ENCODE measurements around the gene CNP.
"Not testable (repeated sequence)": the region's sequence is repeated elsewhere in the genome, so short reads cannot be mapped to it uniquely, and the experiment has no call there.

The CNP gene

DNA sequence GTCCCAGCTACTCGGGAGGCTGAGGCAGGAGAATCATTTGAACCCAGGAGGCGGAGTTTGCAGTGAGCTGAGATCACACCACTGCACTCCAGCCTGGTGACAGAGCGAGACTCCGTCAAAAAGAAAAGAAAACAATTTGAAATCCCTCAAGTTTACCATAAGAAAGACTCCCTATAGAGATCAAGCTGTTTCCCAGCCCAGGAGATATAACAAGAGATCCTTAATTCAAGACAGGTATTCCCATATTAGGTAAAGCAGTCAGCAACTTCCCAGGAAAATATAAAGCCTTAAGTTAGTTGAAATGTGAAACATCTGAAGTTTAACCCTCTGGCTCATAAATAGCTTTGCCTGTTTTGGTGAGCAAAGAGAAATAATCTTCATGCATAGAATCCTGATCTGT lies 45.8 kb downstream of the CNP start:
- H3K9ac ChIP-seq (ENCODE audit: low read length); H3K36me3 ChIP-seq (ENCODE audit: control insufficient read depth, insufficient read depth, low read length, severe bottlenecking); H3K27me3 ChIP-seq (replicated peaks; ENCODE audit: control insufficient read depth, insufficient read depth, low read length); H3K4me3 ChIP-seq (ENCODE audit: low read length); DNase-seq (ENCODE audit: low read depth); H3K9me3 ChIP-seq (ENCODE audit: control insufficient read depth, low read length): not testable (repeated sequence)
- H3K4me1 ChIP-seq (ENCODE audit: control insufficient read depth, insufficient read depth, low read length), result peaks cover 60% of the 10 kb centered on the region

DNA sequence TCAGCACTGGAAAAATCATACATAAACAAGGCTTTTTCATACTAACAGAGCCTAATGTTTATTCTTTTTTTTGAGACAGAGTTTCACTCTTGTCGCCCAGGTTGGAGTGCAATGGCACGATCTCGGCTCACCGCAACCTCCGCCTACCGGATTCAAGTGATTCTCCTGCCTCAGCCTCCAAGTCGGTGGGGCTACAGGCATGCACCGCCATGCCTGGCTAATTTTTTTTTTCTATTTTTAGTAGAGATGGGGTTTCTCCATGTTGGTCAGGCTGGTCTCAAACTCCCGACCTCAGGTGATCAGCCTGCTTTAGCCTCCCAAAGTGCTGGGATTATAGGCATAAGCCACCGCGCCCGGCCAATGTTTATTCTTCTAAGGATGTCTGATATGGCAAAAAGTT lies 47.1 kb downstream of the CNP start:
- not testable (repeated sequence) for H3K27me3 ChIP-seq (replicated peaks; ENCODE audit: control insufficient read depth, insufficient read depth, low read length); H3K9me3 ChIP-seq (ENCODE audit: control insufficient read depth, low read length); H3K36me3 ChIP-seq (ENCODE audit: control insufficient read depth, insufficient read depth, low read length, severe bottlenecking); DNase-seq (ENCODE audit: low read depth); H3K4me3 ChIP-seq (ENCODE audit: low read length)
- Histone ChIP-seq H3K9ac (ENCODE audit: low read length) (peak overlapping the region; percentile 41), H3K4me1 (ENCODE audit: control insufficient read depth, insufficient read depth, low read length) (peaks cover 58% of the 10 kb centered on the region)

DNA sequence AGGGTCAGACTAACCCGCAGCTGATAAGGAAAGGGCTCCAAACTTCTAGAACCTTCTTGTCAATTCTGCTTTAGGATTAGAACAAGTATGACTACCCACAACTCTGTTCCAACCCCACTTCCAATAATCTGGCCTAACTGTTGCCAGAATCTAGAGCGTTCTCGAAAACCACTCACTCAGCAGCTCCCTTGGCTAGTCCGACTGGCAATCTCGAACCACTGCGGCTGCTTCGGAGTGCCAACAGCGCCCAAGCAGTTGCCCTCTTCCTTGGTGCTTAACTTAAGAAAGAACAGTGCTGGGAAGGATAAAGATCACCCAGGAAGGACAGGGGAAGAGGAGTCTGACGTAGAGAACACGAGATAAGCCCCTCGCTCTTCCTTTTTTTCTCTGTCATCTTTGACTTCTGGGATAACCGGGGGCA lies 49.8 kb downstream of the CNP start:
- peak; percentile 50 for DNase-seq (ENCODE audit: low read depth)
- Histone ChIP-seq H3K4me1 (ENCODE audit: control insufficient read depth, insufficient read depth, low read length) (peaks cover 41% of the 10 kb centered on the region), H3K9ac (ENCODE audit: low read length) (peak overlapping the region; percentile 100), H3K4me3 (ENCODE audit: low read length) (peak overlapping the region; percentile 99), H3K27me3 (replicated peaks; ENCODE audit: control insufficient read depth, insufficient read depth, low read length) (no peaks in the 10 kb centered on the region), H3K9me3 (ENCODE audit: control insufficient read depth, low read length) (no peaks in the 10 kb centered on the region), H3K36me3 (ENCODE audit: control insufficient read depth, insufficient read depth, low read length, severe bottlenecking) (no peaks in the 10 kb centered on the region)

DNA sequence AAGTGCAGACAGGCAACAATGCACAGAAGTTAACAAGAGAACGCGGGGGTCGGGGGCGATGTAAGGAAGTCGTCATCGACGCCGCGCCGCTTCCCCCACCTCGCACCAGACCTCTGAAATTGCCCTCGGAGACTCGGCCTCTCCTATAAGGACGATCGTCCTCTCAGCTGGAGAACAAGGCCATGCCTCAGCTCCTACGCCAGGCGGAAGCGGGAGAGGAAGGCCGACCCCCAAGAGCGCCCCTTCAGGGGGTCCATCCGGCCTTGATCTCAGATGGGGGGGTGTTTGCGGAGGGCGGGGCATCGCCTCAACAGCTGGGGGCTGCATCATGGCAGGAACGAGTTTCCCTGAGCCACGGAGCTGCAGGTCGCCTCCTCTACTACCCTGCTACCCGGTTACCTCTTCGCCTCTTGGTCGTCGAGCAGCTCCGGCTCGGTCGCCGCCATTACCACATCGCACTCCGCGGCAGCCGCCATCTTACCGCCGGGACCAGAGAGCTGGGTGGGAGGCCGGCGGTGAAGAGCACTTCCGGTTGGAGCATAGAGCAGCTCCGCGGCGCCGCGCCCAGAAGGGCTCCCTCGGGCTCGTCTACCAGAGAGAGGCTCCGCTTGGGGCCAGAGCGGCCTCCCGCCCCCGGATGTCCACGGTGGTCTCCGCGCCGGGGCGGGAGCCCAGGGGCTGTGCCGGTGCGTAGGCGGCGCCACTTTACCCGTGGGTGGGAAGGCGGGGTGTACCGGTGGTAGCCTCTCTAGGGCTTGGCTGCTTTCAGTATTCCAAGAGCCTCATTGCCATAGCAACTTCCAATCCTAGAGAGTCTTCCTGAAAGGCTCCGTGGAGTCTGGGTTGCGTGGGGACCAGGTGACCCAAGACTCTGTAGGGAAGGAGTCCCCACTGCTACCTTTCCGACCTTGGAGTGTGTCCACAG lies 50.6 kb downstream of the CNP start, which contains the start of gene DNAJC7:
Gene DNAJC7 (minus strand): TSS at position 499 of the 925 bp plus-strand sequence. CDS start 23 bp downstream, at position 476.
- H3K27me3 ChIP-seq (replicated peaks; ENCODE audit: control insufficient read depth, insufficient read depth, low read length), result no peaks in the 10 kb centered on the region
- peak; percentile 95 for DNase-seq (ENCODE audit: low read depth)
- no peaks in the 10 kb centered on the region for H3K9me3 ChIP-seq (ENCODE audit: control insufficient read depth, low read length)
- peaks cover 5% of the 10 kb centered on the region for H3K36me3 ChIP-seq (ENCODE audit: control insufficient read depth, insufficient read depth, low read length, severe bottlenecking)
- H3K4me1 ChIP-seq (ENCODE audit: control insufficient read depth, insufficient read depth, low read length), result peaks cover 35% of the 10 kb centered on the region
- H3K4me3 ChIP-seq (ENCODE audit: low read length), result peak within 1 kb of the TSS; percentile 99
- peak within 1 kb of the TSS; percentile 100 for H3K9ac ChIP-seq (ENCODE audit: low read length)

DNA sequence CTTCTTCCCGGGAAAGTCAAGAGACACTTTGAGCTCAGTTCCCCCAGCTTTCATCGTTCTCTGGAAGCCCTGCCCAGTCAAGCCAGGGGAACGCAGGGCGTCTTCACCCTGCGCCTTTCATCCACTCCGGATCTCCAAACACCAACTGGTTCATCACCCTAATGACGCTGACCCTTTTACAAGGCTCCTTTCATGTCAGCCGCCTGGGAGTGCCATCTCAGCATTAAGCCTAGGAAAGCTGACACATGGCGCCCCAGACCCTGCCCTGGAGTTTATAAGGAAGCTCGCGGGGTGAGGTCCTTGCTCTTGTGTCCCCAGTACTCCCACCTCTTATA lies 51.2 kb downstream of the CNP start:
- Histone ChIP-seq H3K4me1 (ENCODE audit: control insufficient read depth, insufficient read depth, low read length) (peaks cover 30% of the 10 kb centered on the region), H3K27me3 (replicated peaks; ENCODE audit: control insufficient read depth, insufficient read depth, low read length) (no peaks in the 10 kb centered on the region), H3K9ac (ENCODE audit: low read length) (peak overlapping the region; percentile 100), H3K9me3 (ENCODE audit: control insufficient read depth, low read length) (no peaks in the 10 kb centered on the region), H3K4me3 (ENCODE audit: low read length) (peak overlapping the region; percentile 99), H3K36me3 (ENCODE audit: control insufficient read depth, insufficient read depth, low read length, severe bottlenecking) (peaks cover 11% of the 10 kb centered on the region)
- no peak for DNase-seq (ENCODE audit: low read depth)

DNA sequence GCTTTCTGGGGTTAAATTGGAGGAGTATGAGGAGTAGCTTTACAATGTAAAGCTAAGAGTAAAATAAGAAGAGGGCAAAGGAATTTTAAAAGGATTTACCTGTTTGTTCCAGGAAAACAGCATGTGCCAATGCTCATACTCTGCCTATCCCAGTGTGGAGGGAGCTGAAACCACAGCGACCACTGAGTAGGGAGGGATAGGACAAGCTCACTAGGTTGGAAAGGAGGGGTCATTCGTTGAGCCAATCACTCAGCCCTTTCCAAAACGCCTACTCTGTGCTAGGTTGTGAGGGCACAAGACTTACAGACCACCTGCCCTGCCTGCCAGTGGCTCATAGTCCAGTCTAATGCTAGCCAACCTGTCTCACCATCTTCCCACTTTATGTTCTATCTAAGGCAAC lies 51.7 kb downstream of the CNP start:
- Histone ChIP-seq H3K4me1 (ENCODE audit: control insufficient read depth, insufficient read depth, low read length) (peaks cover 24% of the 10 kb centered on the region), H3K9ac (ENCODE audit: low read length) (peak overlapping the region; percentile 100), H3K36me3 (ENCODE audit: control insufficient read depth, insufficient read depth, low read length, severe bottlenecking) (peaks cover 15% of the 10 kb centered on the region), H3K9me3 (ENCODE audit: control insufficient read depth, low read length) (no peaks in the 10 kb centered on the region), H3K4me3 (ENCODE audit: low read length) (peak overlapping the region; percentile 99), H3K27me3 (replicated peaks; ENCODE audit: control insufficient read depth, insufficient read depth, low read length) (no peaks in the 10 kb centered on the region)
- DNase-seq (ENCODE audit: low read depth), result no peak

DNA sequence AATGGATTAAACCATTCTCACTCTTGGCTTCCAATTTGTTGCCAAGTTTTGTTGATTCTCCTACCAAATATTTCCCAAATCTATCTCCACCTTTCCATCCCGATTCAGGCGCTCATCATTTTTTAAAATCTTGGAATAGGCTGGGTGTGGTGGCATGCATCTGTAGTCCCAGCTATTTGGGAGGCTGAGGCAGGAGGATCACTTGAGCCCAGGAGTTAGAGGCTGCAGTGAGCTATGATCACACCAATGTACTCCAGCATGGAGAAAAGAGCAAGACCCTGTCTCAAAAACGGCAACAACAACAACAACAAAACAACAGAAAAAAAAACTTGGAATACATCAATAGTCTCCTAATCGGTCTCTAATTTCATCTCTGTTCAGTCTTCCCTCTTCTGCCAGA lies 52.4 kb downstream of the CNP start:
- Histone ChIP-seq H3K4me1 (ENCODE audit: control insufficient read depth, insufficient read depth, low read length) (peaks cover 26% of the 10 kb centered on the region), H3K27me3 (replicated peaks; ENCODE audit: control insufficient read depth, insufficient read depth, low read length) (no peaks in the 10 kb centered on the region), H3K36me3 (ENCODE audit: control insufficient read depth, insufficient read depth, low read length, severe bottlenecking) (peaks cover 21% of the 10 kb centered on the region)

DNA sequence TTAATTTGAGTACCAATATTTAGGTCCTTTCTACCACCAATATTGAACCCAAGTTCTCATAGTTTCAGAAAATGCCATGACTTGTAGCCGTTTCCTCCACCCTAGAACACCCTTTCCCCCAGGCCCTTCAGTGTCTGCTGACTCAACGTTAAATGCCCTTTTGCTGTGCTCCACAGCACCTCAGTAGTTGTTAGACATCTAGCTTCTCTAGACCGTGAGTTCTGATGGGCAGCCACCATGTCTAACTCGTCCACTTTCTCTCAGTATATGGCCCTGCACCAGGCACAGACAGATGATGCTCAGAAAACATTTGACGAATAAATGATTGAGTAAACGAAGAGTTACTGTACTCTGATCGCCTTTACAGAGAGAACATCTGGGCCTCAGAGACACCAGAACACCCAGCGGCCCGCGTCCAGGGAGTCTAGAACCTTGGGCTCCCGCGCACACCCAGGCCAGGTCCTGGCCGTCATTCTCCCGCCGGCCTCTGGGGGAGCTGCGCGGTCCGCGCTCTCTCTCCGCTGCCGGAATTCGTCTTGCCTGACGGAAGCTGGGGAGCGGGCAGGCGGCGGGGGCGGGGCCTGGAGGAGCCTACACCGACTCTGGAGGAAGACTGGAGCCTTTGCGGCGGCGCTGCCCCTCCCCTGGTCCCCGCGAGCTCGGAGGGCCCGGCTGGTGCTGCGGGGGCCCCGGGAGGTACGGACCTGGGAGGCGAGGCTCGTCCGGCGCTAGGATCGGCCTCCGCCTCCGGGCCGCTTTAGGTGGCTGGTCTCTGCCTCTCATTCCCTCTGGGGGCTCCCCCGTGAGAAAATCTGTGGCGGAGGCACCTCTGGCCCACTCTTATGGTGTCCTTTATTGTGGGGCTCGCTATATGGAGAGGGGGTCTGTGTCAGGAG lies 53.2 kb downstream of the CNP start, which contains the start of gene NKIRAS2:
Gene NKIRAS2 (plus strand): TSS at position 582 of the 896 bp plus-strand sequence. CDS start 1,488 bp downstream, outside the sequence.
- Histone ChIP-seq H3K9me3 (ENCODE audit: control insufficient read depth, low read length) (no peaks in the 10 kb centered on the region), H3K27me3 (replicated peaks; ENCODE audit: control insufficient read depth, insufficient read depth, low read length) (no peaks in the 10 kb centered on the region), H3K36me3 (ENCODE audit: control insufficient read depth, insufficient read depth, low read length, severe bottlenecking) (peaks cover 23% of the 10 kb centered on the region), H3K9ac (ENCODE audit: low read length) (peak within 1 kb of the TSS; percentile 98), H3K4me1 (ENCODE audit: control insufficient read depth, insufficient read depth, low read length) (peaks cover 33% of the 10 kb centered on the region), H3K4me3 (ENCODE audit: low read length) (peak within 1 kb of the TSS; percentile 98)
- peak; percentile 98 for DNase-seq (ENCODE audit: low read depth)

More for the DNA sequence above, 52.4 kb downstream of the CNP start:
- H3K9ac ChIP-seq (ENCODE audit: low read length), result no peak overlapping the region
- no peaks in the 10 kb centered on the region for H3K9me3 ChIP-seq (ENCODE audit: control insufficient read depth, low read length)
- H3K4me3 ChIP-seq (ENCODE audit: low read length), result no peak overlapping the region
- DNase-seq (ENCODE audit: low read depth), result no peak

DNA sequence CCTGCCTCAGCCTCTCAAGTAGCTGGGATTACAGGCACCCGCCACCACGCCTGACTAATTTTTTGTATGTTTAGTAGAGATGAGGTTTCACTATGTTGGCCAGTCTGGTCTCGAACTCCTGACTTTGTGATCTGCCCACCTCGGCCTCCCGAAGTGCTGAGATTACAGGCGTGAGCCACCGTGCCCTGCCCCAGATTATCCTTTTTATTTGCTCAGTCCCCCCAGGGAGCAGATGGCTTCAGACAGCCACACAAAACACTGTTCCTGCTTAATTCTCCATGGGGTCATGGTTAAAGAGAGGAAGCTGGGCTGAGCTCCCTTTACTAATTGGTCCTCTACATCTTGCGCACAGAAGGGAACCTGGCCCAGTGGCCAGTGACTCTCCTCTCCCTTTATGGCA lies 54.2 kb downstream of the CNP start:
- Histone ChIP-seq H3K4me3 (ENCODE audit: low read length) (peak overlapping the region; percentile 98), H3K9ac (ENCODE audit: low read length) (peak overlapping the region; percentile 98), H3K36me3 (ENCODE audit: control insufficient read depth, insufficient read depth, low read length, severe bottlenecking) (peaks cover 23% of the 10 kb centered on the region), H3K4me1 (ENCODE audit: control insufficient read depth, insufficient read depth, low read length) (peaks cover 34% of the 10 kb centered on the region)
- DNase-seq (ENCODE audit: low read depth); H3K9me3 ChIP-seq (ENCODE audit: control insufficient read depth, low read length); H3K27me3 ChIP-seq (replicated peaks; ENCODE audit: control insufficient read depth, insufficient read depth, low read length): not testable (repeated sequence)

DNA sequence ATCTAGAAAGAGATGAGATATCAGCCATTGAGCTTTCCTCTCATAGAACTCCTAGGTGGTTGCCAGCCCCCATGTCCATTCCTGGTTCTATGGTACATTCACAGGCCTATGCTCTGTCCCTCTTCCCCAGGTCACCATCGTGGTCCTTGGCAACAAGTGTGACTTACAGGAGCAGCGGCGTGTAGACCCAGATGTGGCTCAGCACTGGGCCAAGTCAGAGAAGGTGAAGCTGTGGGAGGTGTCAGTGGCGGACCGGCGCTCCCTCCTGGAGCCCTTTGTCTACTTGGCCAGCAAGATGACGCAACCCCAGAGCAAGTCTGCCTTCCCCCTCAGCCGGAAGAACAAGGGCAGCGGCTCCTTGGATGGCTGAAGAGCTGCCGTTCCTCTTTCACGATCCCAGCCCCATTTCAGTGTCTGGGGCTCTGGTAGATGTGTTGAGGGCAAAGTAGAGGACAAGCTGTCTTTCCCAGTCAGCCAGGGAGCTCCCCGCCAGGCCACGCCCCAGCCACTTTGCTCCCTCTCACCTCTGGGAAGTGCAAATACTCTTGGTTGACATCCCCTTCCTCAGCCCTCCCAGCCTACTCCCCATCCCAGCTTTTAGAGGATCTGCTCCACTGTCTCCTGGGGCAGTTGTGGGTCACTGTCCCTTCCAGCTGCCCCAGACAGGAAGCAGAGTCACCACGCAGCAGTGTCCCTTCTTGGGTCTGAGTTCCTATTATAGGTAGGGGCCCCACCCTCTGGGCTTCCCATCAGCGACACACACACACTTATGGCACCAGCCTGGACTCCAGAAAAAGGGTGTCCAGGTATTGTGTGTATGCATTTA lies 57.1 kb downstream of the CNP start:
- no peak for DNase-seq (ENCODE audit: low read depth)
- peaks cover 44% of the 10 kb centered on the region for H3K4me1 ChIP-seq (ENCODE audit: control insufficient read depth, insufficient read depth, low read length)
- peak overlapping the region; percentile 32 for H3K9ac ChIP-seq (ENCODE audit: low read length)
- H3K36me3 ChIP-seq (ENCODE audit: control insufficient read depth, insufficient read depth, low read length, severe bottlenecking), result peaks cover 23% of the 10 kb centered on the region
- peaks cover 7% of the 10 kb centered on the region for H3K27me3 ChIP-seq (replicated peaks; ENCODE audit: control insufficient read depth, insufficient read depth, low read length)
- no peaks in the 10 kb centered on the region for H3K9me3 ChIP-seq (ENCODE audit: control insufficient read depth, low read length)
- H3K4me3 ChIP-seq (ENCODE audit: low read length), result no peak overlapping the region
